Measurements from ENCODE around the gene HNF1A. TPM values are rescaled to one million over a fixed set of nuclear protein-coding genes. Genes with fewer than 3 reads are reported as not detected.

Gene HNF1A
- total and polyA plus RNA-seq, 9 of the 15 experiments (the other 6 are each of a cell fraction or from before 2014, with no cell fraction given) = not detected

GRCh38 chr12:121043067-121043466 is 64.7 kb downstream of the HNF1A start (continued):
- TF ChIP-seq SMAD2 (IDR thresholded peaks at IDR 0.05; ENCODE audit: low read depth, low read length) (no peak), ZFP1 (CRISPR knock-in tag; IDR thresholded peaks at IDR 0.05) (no peak), ZBED1 (IDR thresholded peaks at IDR 0.05) (no peak), ZNF3 (CRISPR knock-in tag; IDR thresholded peaks at IDR 0.05) (no peak), FUS (optimal IDR thresholded peaks at IDR 0.05; ENCODE audit: low read depth, low read length) (no peak), CREB5 (CRISPR knock-in tag; IDR thresholded peaks at IDR 0.05) (no peak), GATAD2B (IDR thresholded peaks at IDR 0.05; ENCODE audit: borderline replicate concordance) (no peak), USF2 (CRISPR knock-in tag; IDR thresholded peaks at IDR 0.05) (no peak), CHD7 (IDR thresholded peaks at IDR 0.05; ENCODE audit: low read depth, low read length) (no peak), FOXP1 (CRISPR knock-in tag; IDR thresholded peaks at IDR 0.05) (no peak), TCF3 (CRISPR knock-in tag; IDR thresholded peaks at IDR 0.05) (peak; percentile 22; the same call in 1 of the 2 replicates), POLR3G (IDR thresholded peaks at IDR 0.05; ENCODE audit: extremely low read depth, insufficient read length, insufficient replicate concordance) (no peak), ZFPM2 (CRISPR knock-in tag; IDR thresholded peaks at IDR 0.05) (no peak), ZNF124 (CRISPR knock-in tag; IDR thresholded peaks at IDR 0.05) (no peak), ZBTB8A (IDR thresholded peaks at IDR 0.05; ENCODE audit: partially characterized antibody) (no peak), MEIS2 (IDR thresholded peaks at IDR 0.05; ENCODE audit: partially characterized antibody) (no peak)

Measured in K562 (cell line).